GM19240 (cell line): ENCODE data around the gene CROCC2.

Experiments
- DNase-seq: peaks from one replicate; pipeline ENCODE4 v3.0.0; 2011; ENCODE audit warnings: low spot score; ENCODE audit not compliant: insufficient read length

Gene CROCC2

DNA sequence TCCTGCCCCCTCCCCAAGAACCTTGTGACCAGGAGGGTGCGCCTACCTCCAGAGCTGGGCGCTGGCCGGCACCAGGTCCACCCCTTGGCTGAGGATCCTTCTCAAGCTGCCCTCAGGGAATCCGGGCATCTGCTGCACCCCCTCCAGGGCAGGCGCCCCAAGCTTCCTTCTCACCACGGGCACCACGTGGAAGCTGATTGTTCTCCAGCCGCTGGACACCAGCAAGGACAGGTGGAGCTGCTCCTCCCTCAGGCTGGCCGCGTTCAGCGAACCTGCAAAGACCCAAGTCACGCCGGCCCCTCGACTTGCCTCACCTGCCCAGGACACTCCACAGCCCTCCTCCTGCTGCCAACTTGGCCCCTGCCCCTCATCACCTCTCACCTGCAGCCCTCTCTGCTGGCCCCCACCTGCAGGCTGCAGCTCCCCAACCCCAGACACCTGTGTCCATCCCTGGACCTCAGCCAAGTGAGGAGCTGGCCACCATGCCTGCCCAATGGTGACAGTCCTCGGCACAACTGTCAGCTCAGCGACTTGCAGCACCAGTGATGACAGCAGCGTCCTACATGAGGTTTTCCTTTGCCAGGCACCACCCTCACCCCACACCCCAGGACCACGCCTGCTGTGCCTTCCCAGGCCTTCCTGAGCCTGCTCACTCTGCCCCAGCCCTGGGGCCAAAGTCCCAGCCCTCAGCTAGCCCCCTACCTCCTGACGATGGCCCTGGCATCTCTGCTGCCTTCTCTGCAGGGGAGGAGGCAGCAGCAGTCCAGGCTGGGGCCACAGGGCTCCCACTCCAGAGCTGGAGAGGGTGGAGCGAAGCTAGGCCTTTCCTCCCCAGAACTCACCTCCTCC lies 14.4 kb upstream of the CROCC2 start:
- DNase-seq, result no peak

DNA sequence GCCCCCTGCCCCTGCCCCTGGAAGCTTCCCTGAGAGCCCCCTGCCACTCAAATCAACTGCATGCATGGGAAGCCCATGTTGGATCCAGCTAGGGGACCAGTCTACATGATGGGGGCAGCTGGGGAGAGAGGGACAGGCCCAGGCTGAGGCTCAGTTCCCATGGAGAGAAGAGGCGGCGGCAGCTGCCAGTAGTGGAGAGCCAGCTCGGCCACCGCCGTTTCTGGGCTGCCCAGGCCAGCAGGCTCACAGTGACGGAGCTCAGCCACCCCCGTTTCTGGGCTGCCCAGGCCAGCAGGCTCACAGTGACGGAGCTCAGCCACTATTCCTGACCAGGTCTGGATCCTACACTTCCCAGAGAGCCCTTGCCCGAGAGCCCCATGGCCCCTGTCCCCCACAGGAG lies 13.8 kb upstream of the CROCC2 start:
- no peak for DNase-seq

DNA sequence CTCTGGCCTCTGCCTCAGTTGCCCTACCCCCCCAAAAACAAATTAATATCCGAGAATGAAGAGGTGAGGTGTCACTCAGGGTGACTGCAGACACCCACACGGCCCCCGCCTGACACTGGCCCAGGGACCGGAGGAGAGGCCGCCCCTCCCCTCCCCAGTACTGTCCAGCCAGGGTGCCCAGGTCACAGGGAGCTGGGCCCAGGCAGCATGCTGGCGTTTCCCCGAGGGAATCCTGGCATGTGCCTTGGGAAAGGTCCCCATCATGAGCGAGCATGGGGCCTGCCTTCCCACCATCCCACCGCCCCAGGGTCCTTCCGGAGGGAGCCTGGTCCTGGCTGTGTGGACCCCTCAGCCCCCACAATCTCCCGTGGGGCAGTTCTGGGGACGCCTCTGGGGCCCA lies 13.2 kb upstream of the CROCC2 start:
- DNase-seq, result no peak

DNA sequence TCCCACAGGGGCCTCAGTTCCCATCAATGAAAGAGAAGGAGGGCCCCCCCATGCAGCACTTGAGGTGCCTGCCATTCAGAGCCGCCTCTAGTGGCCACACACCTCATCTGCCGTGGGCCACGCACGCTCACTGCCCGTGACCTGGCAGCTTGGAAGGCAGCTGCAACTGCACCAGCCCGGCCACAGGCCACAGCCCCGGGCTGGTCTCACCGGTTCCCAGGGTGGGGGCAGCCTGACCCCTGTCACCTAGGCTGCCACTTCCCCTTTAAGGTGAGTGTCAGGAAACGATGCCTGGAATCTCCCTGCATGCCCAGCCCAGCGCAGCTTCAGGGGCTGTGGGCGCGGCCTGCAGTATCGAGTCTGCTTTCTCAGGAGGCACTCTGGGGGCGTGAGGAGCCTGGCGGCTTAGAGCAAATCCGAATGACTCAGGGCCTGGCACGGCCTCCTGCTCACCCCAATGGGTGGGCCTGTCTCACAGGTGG lies 12.7 kb upstream of the CROCC2 start:
- no peak for DNase-seq

DNA sequence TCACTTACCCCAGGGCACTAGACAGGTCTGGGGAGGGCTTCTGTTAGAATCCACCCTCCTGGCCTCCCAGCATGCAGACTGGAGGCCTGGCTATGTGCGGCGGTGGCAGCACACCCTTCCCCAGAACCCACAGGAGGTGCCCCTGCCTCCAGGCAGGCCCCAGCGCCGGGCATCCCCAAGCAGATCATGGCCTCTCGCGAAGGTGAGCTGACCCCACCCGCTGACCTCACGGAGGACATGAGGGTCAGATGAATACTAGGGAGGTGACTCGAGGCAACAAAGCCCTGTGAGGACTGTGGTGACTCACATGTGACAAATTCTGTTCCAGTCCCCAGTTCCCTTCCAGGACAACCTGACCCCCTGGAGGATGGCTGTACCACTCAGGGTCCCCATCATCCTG lies 12.1 kb upstream of the CROCC2 start:
- DNase-seq, result no peak

DNA sequence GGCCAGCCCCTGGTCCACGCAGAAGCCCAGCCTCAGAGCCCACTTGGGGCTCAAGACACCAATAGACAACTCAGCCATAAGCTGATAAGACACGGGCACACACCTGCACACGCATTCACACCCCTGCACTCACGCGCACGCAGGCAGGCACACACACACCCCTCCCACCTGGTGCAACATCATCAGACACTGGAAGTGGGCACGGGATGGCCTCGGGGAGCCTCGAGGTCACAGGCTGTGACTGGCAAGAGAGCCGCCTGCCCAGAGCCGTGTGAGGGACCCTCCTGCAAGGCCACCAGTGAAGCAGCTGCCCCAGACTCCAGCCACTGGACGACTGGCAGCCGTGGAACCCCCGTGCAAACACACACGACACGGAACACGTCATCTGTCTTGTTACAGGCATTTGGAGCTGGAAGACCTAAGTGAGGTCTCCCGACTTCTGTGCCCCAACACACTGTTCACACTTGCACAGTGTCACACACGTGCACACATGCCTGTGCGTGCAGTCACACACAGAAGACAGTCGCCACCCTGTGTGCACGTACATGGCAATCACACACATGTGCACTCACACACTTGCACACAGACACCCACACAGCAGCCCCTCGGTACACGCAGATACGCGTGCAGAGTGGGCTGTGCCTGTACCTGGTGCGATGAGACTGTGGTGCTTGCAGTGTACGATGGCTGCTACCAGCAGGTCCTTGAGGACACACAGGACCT lies 11.1 kb upstream of the CROCC2 start:
- DNase-seq, result no peak

DNA sequence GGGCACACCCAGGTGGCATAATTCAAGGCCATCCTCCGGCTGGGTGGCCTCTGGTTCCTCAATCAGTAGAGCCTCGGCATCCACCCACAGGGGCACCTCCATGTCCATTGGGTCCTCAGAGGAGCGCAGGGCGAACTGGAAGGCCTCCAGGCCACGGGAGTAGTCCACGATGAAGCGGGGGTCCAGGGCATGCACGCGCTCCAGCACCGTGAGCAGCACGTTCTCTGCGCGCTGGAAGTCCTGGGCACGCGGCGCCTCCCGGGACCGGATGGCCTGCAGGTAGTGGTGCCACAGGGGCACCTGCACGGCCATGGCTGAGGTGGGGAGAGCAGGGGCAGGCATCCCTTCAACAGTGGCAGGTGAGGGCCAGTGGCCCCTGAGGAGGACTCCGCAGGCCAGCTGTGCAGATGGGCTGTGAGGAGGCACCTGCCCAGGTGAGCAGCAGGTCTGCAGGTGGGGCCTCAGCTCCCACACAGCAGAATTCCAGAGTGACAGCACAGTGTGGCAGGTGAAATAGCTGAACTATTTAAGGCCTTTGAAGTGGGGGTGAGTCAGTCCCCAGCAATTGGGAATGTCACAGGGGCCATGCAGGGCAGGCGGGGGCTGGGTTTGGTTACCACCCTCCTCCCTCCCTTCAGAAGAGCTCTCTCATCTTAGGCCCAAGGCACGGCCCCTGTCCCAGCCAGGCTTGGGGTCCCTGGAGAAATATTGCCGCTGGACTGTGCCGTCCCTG lies 10.3 kb upstream of the CROCC2 start, which contains the start of gene MAB21L4:
MAB21L4 (minus strand) TSS at position 501 of the 733 bp plus-strand sequence; CDS start at position 342, 159 bp downstream.
- DNase-seq, result no peak

DNA sequence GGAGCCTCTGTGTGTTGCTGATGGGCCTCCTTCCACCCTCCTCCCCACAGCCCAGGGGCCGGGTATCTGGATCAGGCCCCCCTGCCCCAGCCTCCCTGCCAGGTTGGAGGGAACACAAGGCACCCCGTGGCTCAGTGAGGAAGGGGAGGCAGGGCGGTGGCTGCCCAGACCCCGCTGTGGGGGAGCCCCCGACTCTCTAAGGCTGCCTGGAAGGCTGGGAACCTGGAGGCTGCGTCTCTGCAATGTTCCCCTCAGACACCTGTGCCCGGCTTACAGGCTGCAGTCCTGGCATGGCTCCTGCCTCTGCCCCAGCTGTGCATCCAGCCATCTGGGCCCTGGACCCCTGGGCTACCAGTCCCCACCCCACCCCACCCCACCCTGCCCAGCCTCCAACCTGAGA lies 9.7 kb upstream of the CROCC2 start:
- no peak for DNase-seq

DNA sequence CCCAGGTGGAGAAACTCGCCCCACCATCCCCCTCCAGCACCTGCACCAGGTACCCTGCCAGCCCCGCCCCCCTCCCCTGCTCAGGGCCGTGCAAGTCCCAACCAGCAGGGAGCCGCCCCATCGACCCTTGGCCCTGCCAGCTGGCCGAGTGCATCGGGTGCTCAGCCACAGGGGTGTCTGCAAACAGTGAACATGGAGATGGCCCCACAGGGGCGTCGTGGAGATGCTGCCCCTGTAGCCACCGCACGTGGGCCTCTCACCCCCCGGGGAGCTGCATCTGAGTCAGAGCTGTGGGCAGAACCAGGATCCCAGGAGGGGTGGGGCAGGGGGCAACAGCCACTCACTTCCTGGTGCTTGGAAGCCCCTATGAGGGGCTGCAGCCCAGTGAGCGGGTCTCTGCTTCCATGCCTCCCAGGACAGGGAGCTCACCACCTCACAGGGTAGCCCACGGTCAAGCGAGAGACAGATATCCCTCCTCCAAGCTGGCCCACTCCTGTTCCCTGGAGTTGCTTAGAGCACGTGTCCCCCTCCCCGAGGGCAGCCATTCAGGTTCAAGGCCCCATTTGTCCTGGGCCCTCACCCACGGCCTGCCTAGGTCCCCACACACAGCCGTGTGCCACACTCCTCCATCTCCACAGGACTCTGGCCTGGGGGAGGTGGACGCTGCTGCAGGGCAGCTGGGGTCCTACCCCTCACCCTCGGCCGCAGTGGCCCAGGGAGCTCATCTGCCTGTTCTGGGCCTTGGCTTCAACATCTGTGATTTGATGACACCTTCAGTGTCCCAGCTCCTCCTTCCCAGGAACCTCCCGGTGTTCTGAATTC lies 9.1 kb upstream of the CROCC2 start:
- no peak for DNase-seq

DNA sequence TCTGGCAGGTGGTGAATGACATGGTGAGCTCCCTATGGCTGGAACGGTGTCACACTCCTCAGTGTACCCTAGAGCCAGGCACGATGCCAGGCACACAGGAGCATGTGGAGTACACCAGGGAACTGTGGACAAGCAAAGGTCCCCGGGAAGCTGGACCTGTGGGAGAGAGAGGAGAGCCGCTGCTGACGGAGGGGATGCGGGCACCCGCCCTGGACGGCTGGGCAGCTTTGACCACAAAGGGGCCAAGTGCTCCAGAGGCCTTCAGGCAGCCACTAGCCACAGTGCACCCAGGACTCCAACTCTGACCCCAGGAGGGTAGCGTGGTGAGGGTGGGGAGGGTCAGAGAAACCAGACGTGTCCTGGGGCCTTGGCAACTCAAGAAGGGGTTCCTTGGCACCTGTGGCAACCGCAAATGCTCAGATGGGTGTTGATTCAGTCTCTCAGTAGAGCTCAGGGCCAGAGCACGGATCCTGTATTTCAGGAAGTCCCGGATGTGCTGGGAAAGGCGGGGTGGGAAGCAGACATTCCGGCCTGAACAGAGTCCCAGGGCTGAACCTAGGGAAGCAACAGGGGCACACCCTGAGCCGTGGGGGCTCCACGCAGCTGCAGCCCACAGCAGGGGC lies 7.9 kb upstream of the CROCC2 start:
- no peak for DNase-seq

DNA sequence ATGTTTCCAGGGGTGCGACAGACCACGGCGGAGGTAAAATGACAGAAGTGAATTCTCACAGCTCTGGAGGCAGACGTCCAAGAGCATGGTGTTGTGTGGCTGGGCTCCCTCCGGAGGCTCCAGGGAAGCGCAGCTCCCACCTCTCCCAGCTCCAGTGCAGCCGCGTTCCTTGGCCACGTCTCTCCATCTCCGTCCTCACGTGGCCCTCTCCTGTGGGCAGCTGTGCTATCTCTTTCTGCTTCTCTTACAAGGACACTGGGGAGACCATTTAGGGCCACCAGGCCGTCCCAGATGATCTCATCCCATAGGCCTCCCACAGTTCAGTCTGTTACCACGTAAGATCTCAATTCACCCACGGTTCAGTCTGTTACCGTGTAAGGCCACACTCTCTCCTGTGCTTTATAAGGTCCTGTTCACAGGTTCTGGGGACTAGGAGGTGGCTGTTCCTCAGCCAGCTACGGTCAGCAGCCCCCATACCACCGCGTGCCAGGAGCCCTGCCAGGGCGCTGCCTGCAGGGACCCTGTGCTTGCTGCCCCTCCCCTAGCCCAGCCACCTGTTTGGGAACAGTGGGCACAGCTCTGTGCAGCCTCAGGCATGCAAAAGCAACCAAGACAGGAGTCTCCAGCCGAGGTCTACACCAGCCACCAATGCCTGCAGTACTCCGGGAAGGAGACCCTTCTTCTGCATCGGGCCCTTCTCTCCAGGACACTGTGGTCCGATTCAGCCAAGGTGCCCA lies 7.2 kb upstream of the CROCC2 start:
- DNase-seq, result no peak

DNA sequence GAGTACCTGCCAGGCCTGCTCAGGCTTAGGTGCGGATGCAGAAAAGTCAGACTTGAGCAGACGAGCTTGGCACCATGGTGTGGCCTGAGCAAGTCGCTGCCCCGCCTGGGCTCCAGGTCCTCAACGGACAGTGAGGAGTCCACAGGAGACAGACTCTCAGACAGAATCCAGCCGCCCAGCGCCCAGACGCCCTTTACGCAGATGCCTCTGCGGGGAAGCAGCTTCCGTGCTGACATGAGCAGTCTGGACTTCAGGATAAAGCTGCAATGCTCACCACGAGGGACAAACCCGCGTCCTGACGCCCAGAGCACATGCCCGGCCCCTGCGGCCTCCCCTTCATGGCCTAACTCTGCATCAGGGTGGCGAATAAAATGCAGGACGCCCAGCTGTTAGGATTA lies 6.7 kb upstream of the CROCC2 start:
- no peak for DNase-seq

DNA sequence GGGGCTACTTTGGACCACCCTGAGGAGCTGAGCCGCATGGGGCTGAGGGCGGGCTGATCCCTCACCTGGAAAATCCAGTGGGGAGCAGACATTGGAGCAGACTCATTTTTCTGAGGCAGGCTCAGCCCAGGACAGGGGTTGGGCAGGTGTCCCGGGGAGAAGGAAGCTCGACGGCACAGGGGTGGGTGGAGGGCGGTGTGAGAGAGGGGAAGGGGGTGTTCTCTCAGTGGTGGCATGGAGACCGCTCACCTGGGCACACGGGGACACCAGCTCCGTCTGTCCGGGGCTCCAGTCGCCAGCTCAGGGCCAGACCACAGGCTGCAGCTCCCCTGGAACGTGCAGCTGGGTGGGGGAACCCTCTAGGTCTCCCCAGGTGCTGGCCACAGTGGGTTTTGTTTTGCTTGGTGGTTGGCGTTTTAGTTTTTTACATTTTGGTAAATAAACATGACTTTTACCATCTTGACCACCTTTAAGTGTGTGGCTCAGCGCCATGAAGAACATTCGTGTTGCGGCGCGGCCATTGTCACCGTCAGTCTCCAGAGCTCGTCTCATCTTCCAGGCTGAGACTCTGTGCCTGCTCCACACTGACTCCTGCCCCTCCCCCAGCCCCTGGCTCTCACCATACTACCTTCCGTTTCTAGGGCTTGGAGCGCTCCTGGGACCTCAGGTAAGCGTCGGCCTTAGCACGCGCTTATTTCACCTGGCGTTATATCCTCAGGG lies 5.8 kb upstream of the CROCC2 start:
- DNase-seq, result no peak

DNA sequence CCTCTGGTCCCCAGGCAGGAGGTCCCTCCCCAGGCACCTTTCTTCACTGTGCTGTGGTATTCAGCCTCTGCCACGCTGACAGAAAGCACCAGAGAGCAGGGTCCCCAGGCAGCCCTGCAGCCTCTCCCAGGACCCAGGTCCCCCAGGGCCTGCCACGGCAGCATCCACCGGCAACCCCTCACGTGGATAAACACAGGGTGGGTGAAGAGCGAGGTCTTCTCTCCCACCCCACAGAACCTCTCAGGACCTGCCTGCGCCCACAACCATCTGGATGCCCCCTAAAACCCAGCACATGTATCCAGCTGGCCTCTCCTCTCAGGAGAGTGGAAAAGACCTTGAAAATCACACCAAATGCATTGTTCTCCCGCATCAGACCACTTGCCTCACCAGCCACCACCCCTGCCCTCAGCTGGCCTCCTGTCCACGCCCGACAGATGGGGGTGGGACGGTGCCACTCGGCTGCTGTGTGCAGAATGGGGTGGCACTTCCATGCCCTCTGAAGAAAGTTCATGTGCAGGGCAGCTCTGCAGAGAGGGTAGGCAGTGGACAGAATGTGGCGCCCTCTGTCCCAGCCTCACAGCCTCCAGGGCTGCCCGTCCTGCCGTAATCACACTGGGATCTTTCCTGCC lies 4.0 kb upstream of the CROCC2 start:
- no peak for DNase-seq

DNA sequence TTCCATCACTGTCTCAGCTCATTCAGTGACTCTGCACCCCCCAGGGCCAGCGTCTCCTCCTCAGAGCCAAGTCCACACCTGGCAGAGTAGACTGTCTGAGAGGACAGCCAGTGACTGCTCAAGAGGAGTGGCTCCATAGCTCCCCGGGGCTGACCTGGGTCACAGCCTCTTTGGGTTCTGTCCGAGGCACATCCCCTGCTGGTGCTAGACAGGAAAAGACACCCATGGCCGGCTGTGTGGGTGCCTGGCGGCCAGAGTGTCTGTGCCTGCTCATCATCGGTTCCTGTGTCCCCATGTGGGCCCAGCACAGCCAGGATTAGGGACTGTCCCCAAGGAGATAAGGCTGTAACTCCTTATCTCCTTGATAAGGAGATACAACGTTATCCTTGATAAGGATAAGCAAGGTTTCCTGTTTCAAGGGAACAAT lies 3.5 kb upstream of the CROCC2 start:
- no peak for DNase-seq

DNA sequence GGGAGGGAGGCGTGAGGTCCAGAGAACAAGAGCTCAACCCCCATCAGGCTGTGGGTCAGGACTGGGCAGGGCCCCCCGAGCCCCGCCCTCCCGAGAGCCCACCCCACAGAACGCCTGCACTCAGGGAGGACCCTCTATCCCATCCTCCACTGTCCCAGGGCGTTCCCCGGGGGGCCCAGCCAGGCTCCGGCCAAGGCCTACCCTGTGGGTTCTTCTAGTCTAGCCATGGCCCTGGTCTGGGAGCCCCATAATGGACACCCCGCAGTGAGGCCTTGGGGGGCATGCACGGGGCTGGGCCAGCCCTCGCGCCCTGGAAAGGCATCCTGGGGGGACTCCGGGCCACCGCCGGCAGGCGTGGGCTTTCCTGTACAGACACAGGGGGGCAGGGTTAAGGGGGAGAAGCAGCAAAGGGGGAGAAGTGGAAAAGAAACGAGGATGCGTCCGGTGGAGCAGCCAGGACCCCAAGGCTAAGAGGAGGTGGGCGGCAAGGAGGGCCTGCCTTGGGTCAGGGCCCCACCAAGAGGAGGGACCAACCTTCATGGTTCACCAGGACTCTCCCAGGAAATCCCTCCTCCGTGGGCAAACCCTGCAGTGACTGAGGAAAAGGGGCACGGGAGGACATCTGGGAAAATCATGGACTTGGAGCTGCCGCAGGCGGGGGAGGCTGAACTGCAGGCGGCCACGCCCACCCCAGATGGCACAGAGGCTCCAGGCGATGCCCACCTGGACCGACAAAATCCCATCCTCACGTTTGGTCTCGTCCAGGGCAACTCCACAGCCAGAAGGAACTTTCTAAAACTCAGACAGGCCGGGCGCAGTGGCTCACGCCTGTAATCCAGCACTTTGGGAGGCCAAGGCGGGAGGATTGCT lies 2.7 kb upstream of the CROCC2 start:
- DNase-seq, result no peak

DNA sequence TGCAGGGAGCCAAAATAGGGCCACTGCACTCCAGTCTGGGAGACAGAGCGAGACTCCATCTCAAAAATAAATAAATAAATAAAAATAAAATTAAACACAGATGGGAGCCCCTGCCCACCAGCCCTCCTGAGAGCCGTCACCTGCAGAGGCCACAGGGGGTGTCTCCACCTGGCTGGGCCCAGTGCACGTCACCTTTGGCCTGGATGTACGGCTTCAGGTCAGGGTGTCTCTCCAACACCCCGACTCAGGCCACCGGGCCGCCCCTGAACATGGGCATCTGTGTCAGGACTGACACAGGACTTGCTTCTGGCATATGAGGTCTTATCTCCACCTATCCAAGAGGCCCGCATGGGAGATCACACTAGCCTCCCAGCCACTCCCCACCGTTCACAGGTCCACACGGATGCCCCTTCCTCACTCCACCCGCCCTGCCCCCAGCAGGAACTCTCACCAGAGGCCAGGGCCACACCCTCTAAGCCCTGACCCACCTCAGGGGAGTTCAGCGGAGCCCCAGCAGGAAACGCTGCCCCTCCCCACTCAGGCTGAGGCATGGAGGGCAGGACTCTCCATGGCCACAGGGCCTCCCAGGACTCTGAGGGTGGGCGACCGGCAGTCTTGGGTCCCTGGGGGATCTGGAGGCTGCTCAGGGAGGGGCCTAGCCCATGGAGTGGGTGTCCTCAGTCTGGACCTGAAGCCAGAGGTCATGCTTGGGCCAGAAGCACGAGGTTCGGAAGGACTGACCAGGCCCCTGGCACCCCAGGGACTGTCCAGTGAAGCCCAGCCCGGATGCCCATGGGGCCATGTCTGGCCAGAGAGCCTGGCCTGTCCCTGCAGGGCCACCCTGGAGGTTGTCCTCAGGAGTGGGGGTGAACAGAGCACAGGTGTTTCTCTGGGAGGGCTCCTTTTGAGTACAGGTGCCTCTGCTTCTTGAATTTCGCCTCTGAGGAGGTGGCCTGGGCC lies 1.6 kb upstream of the CROCC2 start:
- DNase-seq, result no peak
